ENCODE data around the gene RPL26. TPM values are rescaled to one million over a fixed set of nuclear protein-coding genes. Genes with fewer than 3 reads are reported as not detected.

RPL26 gene
- 2,667 and 4,627 TPM in 2 replicates for total RNA-seq

DNA sequence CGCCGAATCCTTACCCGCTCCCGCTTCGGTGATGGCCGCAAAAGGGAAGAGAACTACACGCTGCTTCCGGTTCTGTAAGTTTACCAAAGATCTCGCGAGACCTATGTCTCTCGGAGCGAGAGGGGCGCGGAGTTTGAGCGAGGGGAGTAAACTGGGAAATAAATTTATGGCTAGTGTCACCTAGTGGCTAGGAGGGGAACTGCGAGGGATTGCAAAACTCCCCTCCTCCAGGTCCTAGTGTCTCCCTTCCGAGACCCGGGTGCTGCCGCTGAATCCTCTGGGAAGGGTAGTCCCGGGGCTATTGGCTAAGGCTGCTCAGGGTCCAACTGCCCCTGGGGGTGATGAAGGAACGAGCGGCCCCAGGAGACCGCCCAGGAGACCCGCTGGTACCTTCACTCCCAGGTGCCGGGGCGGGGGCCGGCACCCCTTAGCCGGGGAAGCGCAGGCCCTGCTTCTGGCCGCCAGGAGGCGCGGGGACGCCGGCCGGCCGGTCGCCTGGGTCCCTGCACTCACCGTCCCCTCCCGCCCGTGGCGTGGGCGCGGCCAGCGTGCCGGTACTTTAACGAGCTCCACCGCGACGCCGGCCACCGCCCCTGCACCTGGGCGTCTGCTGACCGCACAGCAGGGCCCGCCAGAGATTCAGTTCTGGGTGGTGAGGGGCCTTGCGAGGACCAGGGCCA lies at the start of gene RPL26:
Gene RPL26 (minus strand): TSS at position 51 of the 680 bp plus-strand sequence. CDS start 883 bp downstream, outside the sequence.
- DNase-seq (ENCODE audit: low read depth): peak; percentile 92
- TF ChIP-seq, protein P1, sequence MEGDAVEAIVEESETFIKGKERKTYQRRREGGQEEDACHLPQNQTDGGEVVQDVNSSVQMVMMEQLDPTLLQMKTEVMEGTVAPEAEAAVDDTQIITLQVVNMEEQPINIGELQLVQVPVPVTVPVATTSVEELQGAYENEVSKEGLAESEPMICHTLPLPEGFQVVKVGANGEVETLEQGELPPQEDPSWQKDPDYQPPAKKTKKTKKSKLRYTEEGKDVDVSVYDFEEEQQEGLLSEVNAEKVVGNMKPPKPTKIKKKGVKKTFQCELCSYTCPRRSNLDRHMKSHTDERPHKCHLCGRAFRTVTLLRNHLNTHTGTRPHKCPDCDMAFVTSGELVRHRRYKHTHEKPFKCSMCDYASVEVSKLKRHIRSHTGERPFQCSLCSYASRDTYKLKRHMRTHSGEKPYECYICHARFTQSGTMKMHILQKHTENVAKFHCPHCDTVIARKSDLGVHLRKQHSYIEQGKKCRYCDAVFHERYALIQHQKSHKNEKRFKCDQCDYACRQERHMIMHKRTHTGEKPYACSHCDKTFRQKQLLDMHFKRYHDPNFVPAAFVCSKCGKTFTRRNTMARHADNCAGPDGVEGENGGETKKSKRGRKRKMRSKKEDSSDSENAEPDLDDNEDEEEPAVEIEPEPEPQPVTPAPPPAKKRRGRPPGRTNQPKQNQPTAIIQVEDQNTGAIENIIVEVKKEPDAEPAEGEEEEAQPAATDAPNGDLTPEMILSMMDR (conservative IDR thresholded peaks at IDR 0.05; ENCODE audit: low read depth, low read length): peak; percentile 75
- peak within 1 kb of the TSS; percentile 72 for H3K4me3 ChIP-seq (ENCODE audit: low read depth, low read length)

DNA sequence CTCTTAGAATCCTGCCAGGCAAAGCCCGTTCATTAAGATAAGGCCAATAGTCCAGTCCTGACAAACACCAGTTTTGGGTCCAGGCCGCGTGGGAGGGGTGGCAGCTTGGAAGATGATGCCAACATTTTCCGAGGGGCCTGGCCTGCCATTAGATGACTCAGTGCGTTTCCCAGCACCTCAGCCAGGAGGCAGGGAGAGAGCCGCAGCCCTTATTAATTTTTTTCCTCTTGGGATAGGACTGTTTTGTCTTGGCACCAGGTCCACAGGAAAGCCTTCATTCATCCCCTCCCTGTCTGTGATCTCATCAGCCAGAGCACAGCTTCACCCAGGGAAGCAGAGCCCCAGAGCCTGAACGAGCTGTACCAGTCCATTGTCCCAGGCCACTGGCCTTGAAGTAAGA lies 48.0 kb upstream of the RPL26 start:
- TF ChIP-seq, protein P1 (conservative IDR thresholded peaks at IDR 0.05; ENCODE audit: low read depth, low read length): no peak
- H3K4me3 ChIP-seq (ENCODE audit: low read depth, low read length): no peak overlapping the region
- no peak for DNase-seq (ENCODE audit: low read depth)

DNA sequence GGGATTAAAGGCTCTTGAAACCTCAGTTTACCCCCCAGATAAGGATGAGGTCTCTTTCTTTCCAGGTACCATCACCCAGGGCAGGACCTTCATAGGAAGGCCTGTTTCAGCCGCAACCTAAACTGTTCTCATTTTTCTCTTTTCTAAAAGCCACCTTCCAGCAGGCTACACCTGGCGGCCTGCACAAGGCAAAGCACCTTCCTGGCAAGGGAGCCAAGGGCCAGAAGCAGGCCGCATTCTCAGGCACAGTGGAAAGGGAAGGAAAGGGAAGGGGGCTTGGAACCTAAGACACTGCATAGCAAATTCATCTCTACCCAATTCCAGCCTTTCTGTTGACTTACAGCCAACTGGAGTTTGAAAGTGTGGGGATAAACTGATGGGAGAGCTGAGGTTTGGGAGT lies 43.8 kb upstream of the RPL26 start:
- no peak overlapping the region for H3K4me3 ChIP-seq (ENCODE audit: low read depth, low read length)
- TF ChIP-seq, protein P1 (conservative IDR thresholded peaks at IDR 0.05; ENCODE audit: low read depth, low read length): no peak
- no peak for DNase-seq (ENCODE audit: low read depth)

DNA sequence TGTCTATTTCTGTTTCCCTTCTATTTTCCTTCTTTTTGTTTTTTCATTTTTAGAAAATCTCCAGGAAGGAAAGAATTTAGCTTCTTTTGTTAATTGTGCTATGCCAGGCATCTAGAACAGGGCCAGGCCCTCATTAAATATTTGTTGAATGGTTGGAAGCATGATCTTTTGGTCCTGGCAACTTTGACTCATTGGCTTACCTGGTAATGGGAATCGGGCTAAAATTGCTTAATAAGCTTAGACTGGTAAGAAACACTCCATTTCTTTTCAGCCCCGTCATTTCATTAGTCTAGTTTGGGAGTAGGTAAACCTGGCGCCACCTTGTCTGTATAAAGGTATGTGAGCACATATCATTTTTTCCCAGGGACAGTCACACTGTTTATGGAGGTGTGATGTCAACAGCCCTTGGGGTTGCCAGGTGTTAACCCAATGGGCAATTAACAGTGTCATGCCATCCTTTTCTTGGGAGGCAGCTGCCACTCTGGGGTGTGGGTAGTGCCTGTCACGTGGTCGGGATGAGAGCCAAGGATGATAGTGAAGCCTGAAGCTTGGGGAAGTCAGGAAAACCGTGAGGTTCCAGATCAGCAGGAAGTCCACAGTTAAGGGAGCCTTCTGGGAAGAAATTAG lies 43.2 kb upstream of the RPL26 start:
- TF ChIP-seq, protein P1 (conservative IDR thresholded peaks at IDR 0.05; ENCODE audit: low read depth, low read length): no peak
- no peak for DNase-seq (ENCODE audit: low read depth)
- no peak overlapping the region for H3K4me3 ChIP-seq (ENCODE audit: low read depth, low read length)

DNA sequence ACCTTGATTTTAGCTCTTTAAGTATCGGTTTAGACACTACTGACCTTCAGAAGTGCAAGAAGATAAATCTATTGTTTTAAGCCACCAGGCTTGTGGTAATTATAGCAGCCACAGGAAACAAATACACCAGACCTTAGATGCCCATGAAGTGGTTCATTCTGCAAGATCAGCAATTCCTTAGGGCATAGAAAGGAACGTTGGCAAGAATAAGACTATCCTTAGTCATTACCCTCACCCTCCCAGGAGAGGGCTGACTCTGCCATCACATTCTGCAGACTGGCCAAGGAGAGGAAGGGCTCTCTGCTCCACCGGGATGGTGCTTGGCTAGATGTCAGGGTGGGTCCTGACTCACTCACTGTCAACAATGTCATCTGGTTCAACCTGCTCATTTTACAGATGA lies 38.6 kb upstream of the RPL26 start:
- TF ChIP-seq, protein P1 (conservative IDR thresholded peaks at IDR 0.05; ENCODE audit: low read depth, low read length): peak; percentile 14
- no peak overlapping the region for H3K4me3 ChIP-seq (ENCODE audit: low read depth, low read length)
- DNase-seq (ENCODE audit: low read depth): no peak

DNA sequence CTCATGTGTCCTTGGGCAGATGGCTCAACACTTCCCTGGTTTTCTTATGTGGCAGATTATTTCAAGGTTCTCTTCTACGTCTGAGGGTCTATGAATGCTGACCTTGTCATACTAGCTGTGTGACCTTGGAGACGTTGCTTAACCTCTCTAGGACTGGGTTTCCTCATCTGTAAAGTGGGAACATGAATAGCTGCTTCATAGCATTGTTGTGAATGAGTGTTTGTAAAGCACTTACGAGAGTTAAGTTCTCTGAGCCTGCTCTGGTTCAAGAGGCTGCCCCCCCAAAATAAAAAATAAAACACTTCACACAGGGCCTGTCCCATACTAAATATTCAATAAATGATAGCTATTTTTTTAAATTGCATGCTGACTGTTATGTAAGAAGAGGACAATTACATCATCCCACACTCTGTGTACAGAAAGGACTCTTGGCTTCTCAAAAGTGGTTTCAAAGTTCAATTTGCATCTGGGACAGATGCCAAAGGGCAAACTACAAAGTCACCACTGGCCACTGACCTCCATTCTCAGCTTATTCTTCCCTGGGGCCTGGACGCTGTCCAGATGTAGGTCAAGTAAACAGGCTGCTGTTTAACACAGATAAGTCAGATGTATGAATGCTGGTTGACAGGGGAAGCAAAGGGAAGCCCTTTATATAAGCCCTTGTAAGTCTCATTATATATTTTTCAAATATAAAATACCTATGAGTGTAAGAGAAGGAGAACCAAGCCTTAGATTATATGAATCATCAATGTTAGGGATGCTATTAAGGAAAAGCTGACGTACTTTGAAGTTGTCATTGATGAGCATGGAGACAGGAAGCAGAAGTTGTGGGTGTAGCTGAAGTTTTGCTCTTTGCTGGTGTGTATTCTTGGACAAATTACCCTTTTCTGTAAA lies 37.3 kb upstream of the RPL26 start:
- no peak for DNase-seq (ENCODE audit: low read depth)
- no peak overlapping the region for H3K4me3 ChIP-seq (ENCODE audit: low read depth, low read length)
- TF ChIP-seq, protein P1 (conservative IDR thresholded peaks at IDR 0.05; ENCODE audit: low read depth, low read length): no peak

All from epithelial cell of proximal tubule (primary cell).